HL-60 (cell line): ENCODE results near the gene MACC1.

Experiments
- DNase-seq, 2 experiments: peaks; one replicate each; pipeline ENCODE4 v3.0.0-alpha.2; 2010 to 2020; ENCODE audit warnings: low read depth in 1 of 2, low spot score in 1 of 2
- H3K27ac ChIP-seq: fragments of 250-450 bp; sonication (Bioruptor Pico); replicated peaks from 2 replicates; pipeline ENCODE4 v1.5.1; 2020; ENCODE audit warnings: mild to moderate bottlenecking, moderate library complexity
- H3K27me3 ChIP-seq: fragments of 250-450 bp; sonication (Bioruptor Pico); 2 replicates; pipeline ENCODE4 v1.5.1; 2021; ENCODE audit warnings: mild to moderate bottlenecking, moderate library complexity; ENCODE audit not compliant: insufficient read depth, poor library complexity, severe bottlenecking
- H3K4me3 ChIP-seq: replicated peaks from 2 replicates; pipeline ENCODE4 v1.5.1; 2011; ENCODE audit warnings: mild to moderate bottlenecking, control low read depth, low read length; ENCODE audit not compliant: insufficient read depth
- GABPA ChIP-seq: IDR thresholded peaks from 2 replicates; pipeline ENCODE4 v1.6.1; 2012; ENCODE audit warnings: low read depth
- POLR2AphosphoS5 ChIP-seq: IDR thresholded peaks from 2 replicates; pipeline ENCODE4 v1.6.1; 2012; ENCODE audit warnings: low read depth
- SPI1 ChIP-seq: IDR thresholded peaks from 2 replicates; pipeline ENCODE4 v1.6.1; 2012; ENCODE audit warnings: low read depth, mild to moderate bottlenecking, borderline replicate concordance
- TF ChIP-seq, protein P1 (sequence below): IDR thresholded peaks from one replicate; pipeline ENCODE4 v1.5.1; 2011; ENCODE audit warnings: low read length, control low read depth, inconsistent platforms; ENCODE audit not compliant: insufficient read depth
- TF ChIP-seq, protein P2 (sequence below): IDR thresholded peaks from 2 replicates; pipeline ENCODE4 v1.6.1; 2012; ENCODE audit warnings: low read depth; ENCODE audit not compliant: insufficient replicate concordance

MACC1 gene

DNA sequence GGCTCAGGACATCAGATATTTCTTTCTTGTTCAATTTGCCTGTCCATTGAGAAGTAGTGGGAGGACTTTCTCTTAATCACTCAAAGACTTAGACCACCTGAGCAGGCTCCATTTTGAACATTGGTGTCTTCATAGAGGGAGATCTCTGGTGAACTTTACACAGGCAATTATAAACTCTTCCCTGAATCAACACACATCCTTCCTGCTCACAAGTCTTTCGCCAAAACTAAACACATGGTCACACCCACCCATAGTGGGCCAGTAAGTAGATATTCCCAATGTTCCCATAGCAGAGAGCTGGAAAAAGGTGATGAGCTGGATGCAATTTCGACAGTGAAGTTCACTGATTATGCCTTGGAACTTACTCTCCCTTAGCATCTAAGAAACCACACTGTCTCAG, 8.2 kb upstream of the MACC1 start:
- H3K4me3 ChIP-seq = no peak overlapping the region
- TF ChIP-seq, protein P1, sequence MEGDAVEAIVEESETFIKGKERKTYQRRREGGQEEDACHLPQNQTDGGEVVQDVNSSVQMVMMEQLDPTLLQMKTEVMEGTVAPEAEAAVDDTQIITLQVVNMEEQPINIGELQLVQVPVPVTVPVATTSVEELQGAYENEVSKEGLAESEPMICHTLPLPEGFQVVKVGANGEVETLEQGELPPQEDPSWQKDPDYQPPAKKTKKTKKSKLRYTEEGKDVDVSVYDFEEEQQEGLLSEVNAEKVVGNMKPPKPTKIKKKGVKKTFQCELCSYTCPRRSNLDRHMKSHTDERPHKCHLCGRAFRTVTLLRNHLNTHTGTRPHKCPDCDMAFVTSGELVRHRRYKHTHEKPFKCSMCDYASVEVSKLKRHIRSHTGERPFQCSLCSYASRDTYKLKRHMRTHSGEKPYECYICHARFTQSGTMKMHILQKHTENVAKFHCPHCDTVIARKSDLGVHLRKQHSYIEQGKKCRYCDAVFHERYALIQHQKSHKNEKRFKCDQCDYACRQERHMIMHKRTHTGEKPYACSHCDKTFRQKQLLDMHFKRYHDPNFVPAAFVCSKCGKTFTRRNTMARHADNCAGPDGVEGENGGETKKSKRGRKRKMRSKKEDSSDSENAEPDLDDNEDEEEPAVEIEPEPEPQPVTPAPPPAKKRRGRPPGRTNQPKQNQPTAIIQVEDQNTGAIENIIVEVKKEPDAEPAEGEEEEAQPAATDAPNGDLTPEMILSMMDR = no peak
- TF ChIP-seq POLR2AphosphoS5 (no peak), GABPA (no peak)
- H3K27ac ChIP-seq = no peak overlapping the region
- no peak for DNase-seq
- H3K27me3 ChIP-seq = no peaks in the 10 kb centered on the region

DNA sequence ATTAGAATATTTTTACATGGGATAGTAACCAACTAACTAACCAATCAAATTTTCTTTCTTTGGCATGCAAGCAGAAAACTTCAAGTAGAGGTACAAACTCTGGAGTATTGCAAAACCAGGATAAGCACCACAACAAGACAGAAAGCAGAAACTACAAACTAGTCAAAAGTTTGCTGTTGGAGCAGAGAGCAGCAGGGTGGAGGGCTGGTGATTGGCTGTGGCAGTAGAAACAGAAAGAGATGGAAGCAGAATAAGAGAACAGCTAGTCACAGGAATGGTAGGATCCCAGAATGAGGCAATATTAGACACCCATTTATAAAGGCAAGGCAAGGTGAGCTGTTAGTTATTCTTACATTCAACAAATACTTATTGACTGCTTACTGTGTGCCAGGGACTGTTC, 6.8 kb upstream of the MACC1 start:
- TF ChIP-seq, protein P1 = no peak
- TF ChIP-seq, protein P2, sequence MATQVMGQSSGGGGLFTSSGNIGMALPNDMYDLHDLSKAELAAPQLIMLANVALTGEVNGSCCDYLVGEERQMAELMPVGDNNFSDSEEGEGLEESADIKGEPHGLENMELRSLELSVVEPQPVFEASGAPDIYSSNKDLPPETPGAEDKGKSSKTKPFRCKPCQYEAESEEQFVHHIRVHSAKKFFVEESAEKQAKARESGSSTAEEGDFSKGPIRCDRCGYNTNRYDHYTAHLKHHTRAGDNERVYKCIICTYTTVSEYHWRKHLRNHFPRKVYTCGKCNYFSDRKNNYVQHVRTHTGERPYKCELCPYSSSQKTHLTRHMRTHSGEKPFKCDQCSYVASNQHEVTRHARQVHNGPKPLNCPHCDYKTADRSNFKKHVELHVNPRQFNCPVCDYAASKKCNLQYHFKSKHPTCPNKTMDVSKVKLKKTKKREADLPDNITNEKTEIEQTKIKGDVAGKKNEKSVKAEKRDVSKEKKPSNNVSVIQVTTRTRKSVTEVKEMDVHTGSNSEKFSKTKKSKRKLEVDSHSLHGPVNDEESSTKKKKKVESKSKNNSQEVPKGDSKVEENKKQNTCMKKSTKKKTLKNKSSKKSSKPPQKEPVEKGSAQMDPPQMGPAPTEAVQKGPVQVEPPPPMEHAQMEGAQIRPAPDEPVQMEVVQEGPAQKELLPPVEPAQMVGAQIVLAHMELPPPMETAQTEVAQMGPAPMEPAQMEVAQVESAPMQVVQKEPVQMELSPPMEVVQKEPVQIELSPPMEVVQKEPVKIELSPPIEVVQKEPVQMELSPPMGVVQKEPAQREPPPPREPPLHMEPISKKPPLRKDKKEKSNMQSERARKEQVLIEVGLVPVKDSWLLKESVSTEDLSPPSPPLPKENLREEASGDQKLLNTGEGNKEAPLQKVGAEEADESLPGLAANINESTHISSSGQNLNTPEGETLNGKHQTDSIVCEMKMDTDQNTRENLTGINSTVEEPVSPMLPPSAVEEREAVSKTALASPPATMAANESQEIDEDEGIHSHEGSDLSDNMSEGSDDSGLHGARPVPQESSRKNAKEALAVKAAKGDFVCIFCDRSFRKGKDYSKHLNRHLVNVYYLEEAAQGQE = no peak
- TF ChIP-seq SPI1 (no peak), GABPA (no peak), POLR2AphosphoS5 (no peak)
- no peaks in the 10 kb centered on the region for H3K27me3 ChIP-seq
- H3K4me3 ChIP-seq = no peak overlapping the region
- peak in 1 of 2 experiments; percentile 37 for DNase-seq
- H3K27ac ChIP-seq = no peak overlapping the region

DNA sequence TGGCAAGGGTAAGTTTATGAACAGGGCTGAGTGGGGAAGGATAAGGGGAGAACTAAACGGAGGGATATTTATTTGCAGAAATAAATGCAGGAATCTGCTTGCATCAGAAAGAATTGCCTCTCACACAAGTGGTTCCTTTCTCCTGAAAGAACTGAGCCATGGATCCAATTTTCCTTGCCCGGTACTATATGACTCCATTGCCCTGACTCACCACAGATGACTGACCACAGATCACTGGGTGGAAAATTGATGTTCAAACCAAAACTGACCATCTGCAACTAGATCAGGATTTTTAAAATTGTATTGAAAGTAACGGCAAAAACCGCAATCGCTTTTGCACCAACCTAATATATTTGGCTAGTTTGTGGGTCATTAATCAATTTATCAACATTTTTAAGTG, 6.2 kb upstream of the MACC1 start:
- Histone ChIP-seq H3K4me3 (no peak overlapping the region), H3K27me3 (no peaks in the 10 kb centered on the region), H3K27ac (no peak overlapping the region)
- no peak for DNase-seq
- TF ChIP-seq GABPA (no peak), SPI1 (no peak), POLR2AphosphoS5 (no peak)
- TF ChIP-seq, protein P1 = no peak
- TF ChIP-seq, protein P2 = no peak

DNA sequence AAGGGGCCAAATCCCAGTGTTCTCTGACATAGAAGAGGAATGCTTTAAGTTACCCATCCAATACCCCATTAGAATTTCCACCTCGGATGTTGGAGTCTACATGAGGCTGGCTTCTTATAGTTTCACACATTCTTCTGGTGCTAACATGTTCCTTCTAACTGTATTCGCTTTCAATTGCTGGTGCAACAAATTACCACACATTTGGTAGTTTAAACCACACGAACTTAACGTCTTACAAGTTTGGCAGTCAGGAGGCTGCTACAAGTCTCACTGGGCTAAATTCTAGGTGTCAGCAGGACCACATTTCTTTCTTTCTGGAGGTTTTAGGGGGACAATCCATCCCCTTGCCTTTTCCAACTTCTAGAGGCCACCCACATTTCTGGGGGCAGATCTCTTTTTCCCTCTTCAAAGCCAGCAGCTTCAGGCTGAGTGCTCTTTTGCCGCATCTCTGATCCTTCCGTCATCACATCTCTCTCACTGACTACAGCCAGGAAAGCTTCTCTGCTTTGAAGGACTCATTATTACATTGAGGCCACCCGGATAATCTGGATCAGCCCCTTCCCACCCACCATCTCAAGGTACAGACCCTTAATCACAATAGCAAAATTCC, 5.1 kb upstream of the MACC1 start:
- Histone ChIP-seq H3K27ac (peak overlapping the region; percentile 83), H3K27me3 (no peaks in the 10 kb centered on the region), H3K4me3 (no peak overlapping the region)
- peak in 1 of 2 experiments; percentile 31 for DNase-seq
- TF ChIP-seq, protein P1 = no peak
- no peak for TF ChIP-seq POLR2AphosphoS5
- no peak for TF ChIP-seq GABPA
- TF ChIP-seq, protein P2 = no peak
- no peak for TF ChIP-seq SPI1
